HG02610 (cell line): ENCODE measurements around the gene EFEMP1.

Experiments used
- ATAC-seq: cut with Tn5 transposase; IDR thresholded peaks from one replicate; pipeline ENCODE4 v1.9.1; 2021; ENCODE audit warnings: mild to moderate bottlenecking, moderate library complexity; ENCODE audit not compliant: unreplicated experiment

Gene EFEMP1

GRCh38 chr2:55934337-55934736, 10.8 kb upstream of the EFEMP1 start:
- ATAC-seq = no peak

DNA sequence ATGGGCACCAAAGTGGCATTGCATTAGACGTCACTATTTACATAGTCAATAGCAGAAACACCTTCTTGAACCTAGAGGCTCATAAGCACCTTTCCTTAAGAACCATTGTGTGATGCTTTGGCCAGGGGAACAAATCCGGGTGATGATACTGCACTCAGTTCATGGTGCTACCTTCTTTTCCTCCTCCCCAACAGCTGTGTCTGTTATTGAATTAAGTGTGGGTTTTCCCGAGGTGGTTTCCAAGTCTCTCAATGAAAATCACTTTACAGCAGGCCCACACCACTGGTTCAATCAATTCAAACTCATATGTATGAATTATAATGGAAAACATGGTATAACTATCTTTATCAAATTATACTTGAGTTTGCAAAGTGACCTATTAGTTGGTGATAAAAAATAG, 9.3 kb upstream of the EFEMP1 start:
- no peak for ATAC-seq

DNA sequence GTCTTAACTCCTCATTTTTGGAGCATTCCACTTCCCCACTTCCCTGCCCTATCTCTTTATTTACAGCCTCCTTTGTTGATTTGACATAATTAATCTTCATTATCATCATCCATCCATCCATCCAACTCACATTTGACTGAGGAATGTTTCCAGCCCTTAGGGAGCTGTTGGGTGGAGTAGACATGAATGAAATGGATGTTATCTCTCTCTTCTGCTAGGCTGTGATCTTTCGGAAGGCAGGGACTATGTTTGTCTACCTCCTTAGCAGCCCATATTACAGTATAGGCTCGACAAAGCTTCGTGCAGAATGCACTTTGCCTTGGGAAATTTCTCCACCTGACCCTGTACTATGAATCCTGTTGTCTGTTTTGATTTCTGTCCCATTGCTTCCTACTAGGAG, 7.7 kb upstream of the EFEMP1 start:
- no peak for ATAC-seq

DNA sequence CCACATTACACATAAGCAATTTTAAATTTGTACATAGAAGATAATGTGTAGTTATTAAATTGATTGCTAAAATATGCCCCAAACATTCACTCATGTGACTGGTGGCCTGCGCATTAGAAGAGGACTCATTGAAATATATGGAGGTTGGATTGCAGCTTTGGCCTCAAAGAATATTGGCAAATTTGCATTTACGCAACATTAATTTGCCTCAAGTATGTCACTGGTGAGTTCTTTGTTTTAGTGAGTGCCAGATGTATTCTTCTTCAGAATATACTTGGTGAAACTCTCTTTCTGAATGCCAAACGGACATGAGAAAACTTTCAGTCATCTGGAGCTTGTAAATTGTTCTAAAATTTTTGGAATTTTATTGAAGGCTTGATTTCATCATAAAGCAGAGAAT, 5.9 kb upstream of the EFEMP1 start:
- ATAC-seq = no peak

DNA sequence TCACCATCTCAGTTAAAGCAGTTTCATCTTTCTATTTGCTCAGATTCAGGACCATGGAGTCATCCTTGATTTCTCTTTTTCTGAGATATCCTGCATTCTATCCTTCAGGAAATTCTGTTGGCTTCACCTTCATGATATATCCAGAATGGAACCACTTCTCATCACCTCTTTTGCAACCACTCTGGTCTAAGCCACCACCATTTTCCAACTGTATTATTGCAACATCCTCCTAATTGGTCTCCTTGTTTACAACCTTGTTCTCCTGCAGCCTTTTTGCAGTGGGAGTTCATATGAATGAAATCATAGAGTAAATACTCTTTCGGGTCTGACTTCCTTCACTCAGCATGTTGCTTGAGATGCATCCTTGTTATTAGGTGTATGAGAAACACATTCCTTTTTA, 3.4 kb upstream of the EFEMP1 start:
- no peak for ATAC-seq

DNA sequence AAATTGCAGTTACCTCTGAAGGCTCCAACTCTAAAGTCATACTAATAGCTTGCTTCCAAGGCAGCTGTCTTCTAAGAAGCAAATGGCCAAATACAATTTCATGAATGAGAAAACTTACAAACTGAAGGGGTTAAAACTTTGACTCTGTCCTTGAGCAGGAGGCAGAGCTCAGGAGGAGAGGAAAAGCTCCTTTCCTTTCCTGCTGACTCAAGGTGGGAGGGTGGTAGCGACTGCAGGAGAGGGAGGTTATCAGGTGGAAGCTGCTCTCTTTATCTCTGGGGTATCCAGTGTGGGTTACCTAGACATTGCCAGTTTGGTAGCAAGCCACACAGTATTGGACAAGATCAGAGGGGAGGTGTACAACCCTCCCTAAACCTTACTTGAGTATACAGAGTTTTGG, 2.7 kb upstream of the EFEMP1 start:
- ATAC-seq = no peak

DNA sequence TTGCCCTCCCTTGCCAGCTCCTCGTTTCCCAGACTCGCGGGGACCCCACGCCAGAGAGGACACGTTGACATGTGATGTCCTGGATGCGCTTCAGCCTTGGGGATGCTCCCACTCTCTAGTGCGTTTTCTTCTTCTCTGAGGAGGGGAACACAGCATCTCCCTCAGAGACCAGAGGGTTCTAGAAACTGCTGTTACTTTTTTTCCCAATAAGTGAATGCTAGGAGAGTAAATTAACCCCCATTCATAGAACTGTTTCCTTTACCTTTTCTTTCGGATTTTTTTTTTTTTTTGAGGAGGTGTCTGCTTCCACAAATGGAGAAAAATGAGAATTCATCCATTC, 370 bp upstream of the EFEMP1 start:
- ATAC-seq = no peak

DNA sequence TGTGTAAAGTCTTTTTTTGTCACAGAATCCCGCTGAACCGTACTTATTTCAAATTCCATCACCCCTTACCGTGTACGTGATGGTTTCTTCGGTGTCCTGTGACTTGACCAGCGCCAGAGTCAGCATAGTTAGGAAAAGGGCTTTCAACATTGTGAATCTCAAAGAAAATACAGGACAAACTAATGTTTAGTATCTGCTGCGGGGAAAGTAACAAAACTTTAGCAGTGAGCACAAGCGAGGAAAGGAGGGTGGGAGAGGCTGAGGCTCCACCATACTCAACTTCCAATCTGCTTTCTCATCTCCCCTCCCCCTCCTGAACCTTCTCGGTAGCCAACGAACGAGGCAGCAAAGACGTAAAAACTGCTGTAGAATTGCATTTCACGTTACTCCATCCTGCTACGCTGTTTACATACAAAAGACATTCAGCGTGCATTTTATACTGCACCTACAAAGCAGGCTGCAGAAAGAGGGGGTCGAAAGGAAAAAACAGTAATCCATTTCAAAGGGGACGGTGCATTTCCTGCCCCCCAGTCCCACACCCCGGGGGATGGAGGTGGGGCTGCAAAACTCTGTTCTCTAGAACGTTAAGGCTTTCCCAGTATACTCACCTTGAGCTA, 1.2 kb downstream of the EFEMP1 start:
- ATAC-seq = no peak

DNA sequence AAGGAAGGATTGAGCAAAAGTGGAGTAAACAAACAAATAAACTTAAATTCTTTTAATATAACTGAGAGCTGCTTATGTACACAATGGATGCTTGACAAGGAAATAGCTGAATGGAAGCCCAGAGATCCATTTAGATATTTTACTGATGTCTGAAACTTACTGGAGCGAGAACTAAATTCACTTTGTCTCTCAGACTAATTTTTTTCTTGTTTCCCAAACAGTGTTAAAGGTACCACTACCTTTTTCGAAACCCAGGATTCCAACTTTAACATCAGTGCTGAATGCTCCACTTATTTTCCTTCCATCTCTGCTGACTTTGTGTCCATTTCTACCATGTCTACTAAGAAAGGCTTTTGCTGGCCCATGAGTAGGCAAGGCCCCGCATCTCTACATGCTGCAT, 4.0 kb downstream of the EFEMP1 start:
- no peak for ATAC-seq

DNA sequence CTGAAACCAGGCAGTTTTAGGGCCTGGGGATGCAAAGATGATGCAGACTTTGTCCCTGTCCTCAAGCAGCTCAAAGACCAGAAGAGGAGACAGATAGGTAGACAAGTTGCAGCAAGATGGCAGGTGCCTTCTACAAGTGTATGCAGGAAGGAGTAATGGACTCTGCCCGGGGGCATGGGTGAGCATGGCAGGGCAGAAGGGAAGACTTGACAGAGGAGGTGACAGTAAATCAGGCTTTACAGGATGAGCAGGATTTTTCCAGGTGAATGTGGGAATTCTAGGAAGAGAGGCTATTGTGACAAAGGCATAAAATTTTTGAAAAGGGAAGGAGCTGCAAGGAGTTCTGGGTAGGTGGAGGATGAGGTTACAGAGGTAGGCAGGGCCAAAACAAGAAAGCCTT, 4.7 kb downstream of the EFEMP1 start:
- ATAC-seq = no peak

DNA sequence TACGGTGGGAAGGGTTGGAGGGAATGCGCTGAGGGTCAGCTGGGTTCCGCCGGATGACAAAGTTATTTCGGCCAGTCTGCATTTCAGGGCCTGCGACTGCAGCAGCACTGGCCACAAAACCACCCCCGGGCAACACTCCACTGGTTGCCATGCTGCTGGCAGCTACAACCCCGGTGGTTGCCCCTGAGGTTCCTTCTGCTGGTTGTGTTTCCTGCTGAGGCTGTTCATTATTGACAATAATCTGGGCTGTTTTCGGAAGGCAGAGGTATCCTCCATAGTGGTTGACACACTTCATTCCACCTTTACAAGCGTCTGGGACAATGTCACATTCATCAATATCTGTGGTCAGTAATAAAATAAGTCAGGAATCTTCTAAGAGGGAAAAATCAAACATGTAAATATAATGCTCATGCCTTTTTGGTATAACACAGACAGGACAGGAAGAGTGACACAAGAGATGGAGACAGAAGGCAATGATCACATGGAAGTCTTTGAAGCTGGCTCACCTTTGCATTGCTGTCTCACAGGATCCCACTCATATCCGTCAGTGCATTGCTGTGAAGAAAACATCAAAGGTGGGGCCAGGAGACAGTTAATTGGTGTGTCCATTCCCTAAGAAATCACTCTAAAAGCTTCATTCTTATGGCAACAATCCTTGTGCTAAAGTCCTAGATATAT, 5.7 kb downstream of the EFEMP1 start:
- no peak for ATAC-seq

DNA sequence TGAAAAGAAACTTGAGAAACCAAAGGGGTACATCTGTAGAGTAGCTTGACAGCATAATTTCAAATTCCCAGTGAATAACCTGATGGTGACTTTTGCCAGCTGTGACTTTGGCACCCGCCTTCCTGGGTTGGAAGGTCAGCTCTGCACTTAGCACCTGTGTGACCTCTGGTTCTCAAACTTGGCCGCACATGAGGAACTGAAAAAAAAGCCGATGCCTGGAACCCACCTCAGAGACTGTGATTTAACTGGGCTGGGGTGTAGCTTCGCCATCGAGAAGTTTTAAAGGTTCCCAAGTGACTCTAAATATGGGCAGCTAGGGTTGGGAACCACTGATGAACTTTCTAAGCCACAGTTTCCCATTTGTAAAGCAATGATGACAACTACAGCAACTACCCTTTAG, 6.5 kb downstream of the EFEMP1 start:
- ATAC-seq = no peak

DNA sequence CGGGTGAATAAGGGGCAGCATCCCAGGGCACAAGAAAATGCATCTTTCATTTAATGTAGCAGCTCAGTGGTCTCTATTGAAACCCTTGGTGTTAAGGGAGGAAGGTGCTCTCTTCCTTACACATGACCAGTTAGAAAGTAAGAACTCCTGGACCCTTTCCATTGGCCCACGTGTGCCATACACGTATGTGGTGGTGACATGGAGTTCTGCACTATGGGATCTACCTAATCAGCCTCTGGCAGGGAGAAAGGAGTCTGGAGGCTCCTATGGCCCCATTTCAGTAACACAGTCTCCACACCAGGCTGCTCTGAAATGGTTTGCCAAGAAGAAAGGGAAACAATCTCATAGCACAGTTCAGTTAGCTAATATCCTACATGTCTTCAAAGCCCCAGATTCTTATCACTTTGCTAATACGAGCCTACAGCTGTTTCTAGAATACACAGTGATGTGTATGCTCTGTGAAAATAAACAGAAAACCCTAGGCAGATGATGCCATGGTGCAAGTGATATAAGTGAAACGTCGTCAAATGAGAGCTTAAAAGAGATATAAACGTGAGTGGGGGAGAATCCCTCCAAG, 7.0 kb downstream of the EFEMP1 start:
- no peak for ATAC-seq

DNA sequence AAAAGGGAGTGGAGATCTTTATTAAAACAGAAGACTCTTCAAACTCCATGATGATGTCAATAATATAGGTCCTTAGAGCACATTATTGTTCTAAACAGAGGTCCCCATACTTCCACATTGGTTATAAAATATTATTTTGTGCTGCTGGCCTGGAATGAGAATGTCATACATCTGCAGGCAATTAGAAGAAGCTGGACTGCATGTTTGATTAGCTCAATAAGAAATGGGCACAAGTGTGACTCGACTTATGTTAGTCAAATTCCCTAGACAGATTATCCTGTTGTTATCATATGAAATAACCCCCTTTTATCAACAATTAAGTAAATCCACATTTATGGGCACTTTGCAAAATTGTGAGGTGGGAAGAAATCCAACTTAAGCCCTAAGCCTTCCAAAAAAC, 8.8 kb downstream of the EFEMP1 start:
- ATAC-seq = no peak

DNA sequence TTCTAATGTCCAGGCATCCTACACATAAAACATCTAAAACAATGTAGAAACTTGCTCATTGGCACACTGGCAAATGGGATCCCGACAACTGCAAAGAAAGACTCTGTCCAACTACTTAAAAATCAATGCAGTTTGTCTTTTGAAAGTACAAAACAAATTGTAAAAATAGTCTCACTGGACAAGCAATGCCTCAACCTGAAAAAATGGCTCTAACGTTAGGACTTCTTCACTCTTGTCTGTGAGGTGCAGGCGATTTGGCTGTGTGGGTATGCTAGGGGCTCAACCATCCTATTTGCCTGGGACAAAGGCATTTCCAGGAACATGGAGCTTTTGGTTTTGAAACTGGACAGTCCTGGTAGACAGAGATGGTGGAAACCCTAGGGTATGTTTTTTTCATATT, 10.7 kb downstream of the EFEMP1 start:
- ATAC-seq = no peak

- ATAC-seq = no peak
Measured at GRCh38 chr2:55910077-55910476, 13.5 kb downstream of the EFEMP1 start.

DNA sequence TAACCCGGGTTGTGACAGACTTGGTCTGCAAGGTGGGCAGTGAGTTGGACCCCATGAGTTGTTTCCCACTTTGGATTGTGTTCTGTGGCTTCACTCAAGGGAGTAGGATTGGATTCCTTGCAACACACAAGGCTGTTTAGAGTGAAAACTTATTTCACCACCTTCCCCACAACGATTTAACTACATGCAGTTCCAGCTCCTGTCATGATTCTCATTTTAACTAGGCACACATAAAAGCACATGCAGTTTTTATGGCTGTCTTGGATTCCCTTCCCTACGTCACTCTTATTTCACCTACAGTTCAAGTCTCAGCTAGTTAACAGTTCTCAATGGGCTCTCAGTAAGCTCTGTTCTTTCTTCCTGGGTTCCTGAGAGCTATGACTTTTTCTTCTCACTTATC, 15.9 kb downstream of the EFEMP1 start:
- no peak for ATAC-seq

GRCh38 chr2:55906993-55907392, 16.6 kb downstream of the EFEMP1 start:
- no peak for ATAC-seq

GRCh38 chr2:55903727-55904126, 19.9 kb downstream of the EFEMP1 start:
- no peak for ATAC-seq

DNA sequence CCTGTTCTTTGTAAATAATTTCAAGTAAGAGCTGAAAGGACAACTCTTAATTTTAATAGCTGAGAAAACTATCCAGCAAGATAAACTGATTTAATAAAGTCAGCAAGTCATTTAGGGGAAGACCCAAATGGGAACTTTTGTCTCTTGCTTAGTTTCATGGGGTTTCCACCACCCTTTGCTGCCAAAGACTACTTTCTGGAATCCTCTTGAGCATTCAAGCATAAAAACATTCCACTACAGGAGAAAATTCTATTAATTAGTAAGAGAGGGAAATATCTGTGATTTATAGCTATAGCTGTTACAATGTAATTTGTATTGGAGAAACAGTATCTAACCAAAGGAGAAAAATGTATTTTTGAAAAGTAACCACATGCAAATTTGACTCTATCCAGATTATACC, 20.6 kb downstream of the EFEMP1 start:
- no peak for ATAC-seq

DNA sequence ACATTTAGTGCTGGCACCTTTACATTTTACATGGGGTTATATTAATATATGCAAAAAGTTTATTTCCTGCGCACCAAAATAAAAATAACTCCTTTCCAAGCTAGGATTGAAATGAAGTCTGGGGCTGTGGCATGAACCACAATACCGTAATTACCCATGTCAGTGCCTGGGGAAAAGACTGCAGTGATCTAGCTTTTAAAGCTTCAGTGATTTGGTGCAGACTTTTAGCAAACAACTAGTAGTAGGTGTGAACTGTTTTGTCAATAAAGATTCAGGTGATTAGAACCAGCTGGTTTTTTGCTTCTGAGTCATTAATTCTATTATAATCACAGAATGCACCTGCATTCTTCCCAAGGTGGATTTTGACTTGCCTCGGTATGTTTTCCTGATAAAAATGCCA, 21.2 kb downstream of the EFEMP1 start:
- ATAC-seq = no peak

GRCh38 chr2:55901941-55902340, 21.6 kb downstream of the EFEMP1 start:
- ATAC-seq = no peak

GRCh38 chr2:55901322-55901721, 22.3 kb downstream of the EFEMP1 start:
- ATAC-seq = no peak
